HUDEP-2 (cell line): ENCODE results near the gene CPSF4L.

Experiments
- DNase-seq, 76 experiments: peaks; one replicate each; lab custom pipeline; 2025; ENCODE audit not compliant: unreplicated experiment in 76 of 76; lab: John Stamatoyannopoulos, UW

The CPSF4L gene

GRCh38 chr17:73208139-73208827 is 53.4 kb downstream of the CPSF4L start:
- no peak for DNase-seq

GRCh38 chr17:73205459-73205961 is 56.2 kb downstream of the CPSF4L start:
- DNase-seq = no peak

GRCh38 chr17:73203788-73204479 is 57.7 kb downstream of the CPSF4L start:
- DNase-seq = no peak

- no peak for DNase-seq
Observed at GRCh38 chr17:73203135-73203787, 58.4 kb downstream of the CPSF4L start.

GRCh38 chr17:73201215-73202069 is 60.2 kb downstream of the CPSF4L start:
- DNase-seq = peak in 3 of 76 experiments; percentile 10 to 38 (median 15)

GRCh38 chr17:73200476-73200875 is 61.2 kb downstream of the CPSF4L start:
- DNase-seq = no peak

- no peak for DNase-seq
Observed at GRCh38 chr17:73199751-73200317, 61.8 kb downstream of the CPSF4L start.

- no peak for DNase-seq
Observed at GRCh38 chr17:73198930-73199260, 62.8 kb downstream of the CPSF4L start.
